DND-41 (cell line): ENCODE data around the gene PRPF38A.

Source experiments
- ATAC-seq: fragments of 200-7000 bp; cut with Tn5 transposase; 3 replicates; pipeline ENCODE4 v1.9.1; 2021; ENCODE audit warnings: low read depth; ENCODE audit not compliant: insufficient read depth
- DNase-seq: peaks from one replicate; pipeline ENCODE4 v3.0.0-alpha.2; 2020
- H2AFZ ChIP-seq: 2 replicates; pipeline ENCODE4 v1.6.0; 2012; ENCODE audit warnings: low read depth, low read length
- H3K27ac ChIP-seq: 2 replicates; pipeline ENCODE4 v1.5.1; 2012; ENCODE audit warnings: low read length, inconsistent platforms
- H3K27me3 ChIP-seq: fragments of 200-600 bp; sonication (generic); 2 replicates; pipeline ENCODE4 v1.6.0; 2012; ENCODE audit warnings: low read length, mild to moderate bottlenecking, inconsistent platforms; ENCODE audit not compliant: insufficient read depth, poor library complexity
- H3K36me3 ChIP-seq: 2 replicates; pipeline ENCODE4 v1.5.1; 2012; ENCODE audit warnings: low read length, inconsistent platforms; ENCODE audit not compliant: insufficient read depth
- H3K4me1 ChIP-seq: 2 replicates; pipeline ENCODE4 v1.5.1; 2012; ENCODE audit warnings: mild to moderate bottlenecking, low read length; ENCODE audit not compliant: insufficient read depth
- H3K4me2 ChIP-seq: 2 replicates; pipeline ENCODE4 v1.6.0; 2012; ENCODE audit warnings: mild to moderate bottlenecking, moderate library complexity, low read length, inconsistent platforms; ENCODE audit not compliant: insufficient read depth
- H3K4me3 ChIP-seq, 2 experiments: fragments of 200-600 bp in 1 of 2; shearing (Covaris generic) in 1 of 2; 2 replicates each; pipeline ENCODE4 v1.5.1; 2012 to 2016; ENCODE audit warnings: inconsistent platforms in 2 of 2, low read length in 2 of 2, mild to moderate bottlenecking in 2 of 2, low read depth in 1 of 2, moderate library complexity in 1 of 2
- H3K79me2 ChIP-seq: 2 replicates; pipeline ENCODE4 v1.6.0; 2012; ENCODE audit warnings: low read length, inconsistent platforms; ENCODE audit not compliant: insufficient read depth
- H3K9ac ChIP-seq: 2 replicates; pipeline ENCODE4 v1.6.0; 2012; ENCODE audit warnings: low read depth, mild to moderate bottlenecking, inconsistent platforms, low read length, moderate library complexity
- H3K9me3 ChIP-seq: 2 replicates; pipeline ENCODE4 v1.5.1; 2012; ENCODE audit warnings: low read length, moderate library complexity, mild to moderate bottlenecking, inconsistent platforms; ENCODE audit not compliant: insufficient read depth, severe bottlenecking
- H4K20me1 ChIP-seq: 2 replicates; pipeline ENCODE4 v1.6.0; 2012; ENCODE audit warnings: low read length; ENCODE audit not compliant: insufficient read depth
- EZH2 ChIP-seq: IDR thresholded peaks from 3 replicates; pipeline ENCODE4 v1.6.1; 2012; ENCODE audit warnings: borderline replicate concordance, low read depth, mild to moderate bottlenecking, moderate library complexity, low read length, inconsistent platforms; ENCODE audit not compliant: severe bottlenecking
- TF ChIP-seq, protein P1 (sequence below): IDR thresholded peaks from 2 replicates; pipeline ENCODE4 v1.5.1; 2012; ENCODE audit warnings: borderline replicate concordance, low read length, moderate library complexity, mild to moderate bottlenecking; ENCODE audit not compliant: poor library complexity, severe bottlenecking; ENCODE audit errors: extremely low read depth

Gene PRPF38A

DNA sequence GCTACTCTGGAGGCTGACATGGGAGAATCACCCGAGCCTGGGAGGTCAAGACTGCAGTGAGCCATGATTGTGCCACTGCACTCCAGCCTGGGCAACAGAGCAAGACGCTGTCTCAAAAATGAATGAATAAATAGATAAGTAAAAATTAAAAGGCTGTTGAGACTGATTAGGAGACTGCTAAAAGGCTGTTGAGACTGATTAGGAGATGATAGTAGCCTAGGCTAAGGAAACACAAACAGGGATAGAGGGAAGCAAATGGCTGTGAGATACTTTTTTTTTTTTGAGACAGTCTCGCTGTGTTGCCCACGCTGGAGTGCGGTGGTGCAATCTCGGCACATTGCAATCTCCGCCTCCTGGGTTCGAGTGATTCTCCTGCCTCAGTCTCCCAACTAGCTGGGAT, 28.4 kb downstream of the PRPF38A start:
- ATAC-seq, result no peak
- peaks cover 74% of the 10 kb centered on the region for H3K36me3 ChIP-seq

DNA sequence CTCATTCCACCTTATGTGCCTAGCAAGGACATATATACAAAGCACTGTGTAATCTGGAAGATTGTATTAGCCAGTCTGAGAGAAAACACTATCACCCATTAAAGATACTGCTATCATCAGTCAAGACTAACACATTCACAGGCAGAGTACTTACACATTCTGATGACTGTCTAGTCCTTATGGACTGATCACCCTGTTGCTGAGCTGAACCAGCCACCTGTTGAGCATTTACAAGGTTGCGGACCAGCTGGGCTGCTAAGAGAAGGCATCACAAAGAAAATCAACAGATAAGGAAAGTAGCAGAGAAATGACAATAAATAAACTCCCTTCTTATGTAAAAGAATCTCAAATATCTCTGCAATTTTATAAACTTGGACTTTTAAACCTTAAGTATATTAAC, 30.8 kb downstream of the PRPF38A start:
- ATAC-seq (no peak), DNase-seq (no peak)
- H3K4me1 ChIP-seq, result no peaks in the 10 kb centered on the region
- peaks cover 89% of the 10 kb centered on the region for H3K36me3 ChIP-seq
- no peaks in the 10 kb centered on the region for H3K79me2 ChIP-seq
- H3K27ac ChIP-seq, result no peak overlapping the region
- no peaks in the 10 kb centered on the region for H4K20me1 ChIP-seq
- no peak overlapping the region for H2AFZ ChIP-seq
- H3K9me3 ChIP-seq, result no peaks in the 10 kb centered on the region
- H3K4me3 ChIP-seq, result no peak overlapping the region
- no peaks in the 10 kb centered on the region for H3K27me3 ChIP-seq
- TF ChIP-seq, protein P1, sequence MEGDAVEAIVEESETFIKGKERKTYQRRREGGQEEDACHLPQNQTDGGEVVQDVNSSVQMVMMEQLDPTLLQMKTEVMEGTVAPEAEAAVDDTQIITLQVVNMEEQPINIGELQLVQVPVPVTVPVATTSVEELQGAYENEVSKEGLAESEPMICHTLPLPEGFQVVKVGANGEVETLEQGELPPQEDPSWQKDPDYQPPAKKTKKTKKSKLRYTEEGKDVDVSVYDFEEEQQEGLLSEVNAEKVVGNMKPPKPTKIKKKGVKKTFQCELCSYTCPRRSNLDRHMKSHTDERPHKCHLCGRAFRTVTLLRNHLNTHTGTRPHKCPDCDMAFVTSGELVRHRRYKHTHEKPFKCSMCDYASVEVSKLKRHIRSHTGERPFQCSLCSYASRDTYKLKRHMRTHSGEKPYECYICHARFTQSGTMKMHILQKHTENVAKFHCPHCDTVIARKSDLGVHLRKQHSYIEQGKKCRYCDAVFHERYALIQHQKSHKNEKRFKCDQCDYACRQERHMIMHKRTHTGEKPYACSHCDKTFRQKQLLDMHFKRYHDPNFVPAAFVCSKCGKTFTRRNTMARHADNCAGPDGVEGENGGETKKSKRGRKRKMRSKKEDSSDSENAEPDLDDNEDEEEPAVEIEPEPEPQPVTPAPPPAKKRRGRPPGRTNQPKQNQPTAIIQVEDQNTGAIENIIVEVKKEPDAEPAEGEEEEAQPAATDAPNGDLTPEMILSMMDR, result no peak
- no peak for TF ChIP-seq EZH2
- H3K9ac ChIP-seq, result no peak overlapping the region
- no peak overlapping the region for H3K4me2 ChIP-seq

More for the DNA sequence above, 28.4 kb downstream of the PRPF38A start:
- Histone ChIP-seq H2AFZ (no peak overlapping the region), H3K27ac (no peak overlapping the region), H3K27me3 (no peaks in the 10 kb centered on the region), H4K20me1 (no peaks in the 10 kb centered on the region), H3K4me3 (no peak overlapping the region), H3K4me1 (no peaks in the 10 kb centered on the region), H3K9ac (no peak overlapping the region), H3K79me2 (no peaks in the 10 kb centered on the region), H3K9me3 (no peaks in the 10 kb centered on the region), H3K4me2 (no peak overlapping the region)
- DNase-seq, result no peak
- TF ChIP-seq, protein P1, result no peak
- TF ChIP-seq EZH2, result no peak

DNA sequence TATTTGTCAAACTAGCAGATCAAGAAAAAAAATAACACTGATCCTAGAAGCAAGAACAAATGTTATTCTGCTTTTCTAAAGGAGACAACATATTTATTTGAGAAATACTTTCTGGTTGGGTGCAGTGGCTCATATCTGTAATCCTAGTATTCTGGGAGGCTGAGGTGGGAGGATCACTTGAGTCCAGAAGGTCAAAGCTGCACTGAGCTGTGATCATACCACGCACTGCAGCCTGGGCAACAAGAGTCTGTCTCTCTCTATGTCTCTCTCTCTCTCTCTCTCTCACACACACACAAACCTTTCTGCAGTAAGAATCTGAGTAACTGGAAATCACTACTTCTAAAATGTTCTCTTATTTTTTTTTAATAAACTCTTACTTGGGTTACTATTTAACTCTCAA, 31.2 kb downstream of the PRPF38A start:
- DNase-seq (no peak), ATAC-seq (no peak)
- Histone ChIP-seq H3K79me2 (no peaks in the 10 kb centered on the region), H3K9ac (no peak overlapping the region), H3K36me3 (peaks cover 88% of the 10 kb centered on the region), H3K27ac (no peak overlapping the region), H3K4me2 (no peak overlapping the region), H3K27me3 (no peaks in the 10 kb centered on the region), H2AFZ (no peak overlapping the region), H3K9me3 (no peaks in the 10 kb centered on the region), H4K20me1 (no peaks in the 10 kb centered on the region), H3K4me3 (no peak overlapping the region), H3K4me1 (no peaks in the 10 kb centered on the region)
- no peak for TF ChIP-seq EZH2
- TF ChIP-seq, protein P1, result no peak

DNA sequence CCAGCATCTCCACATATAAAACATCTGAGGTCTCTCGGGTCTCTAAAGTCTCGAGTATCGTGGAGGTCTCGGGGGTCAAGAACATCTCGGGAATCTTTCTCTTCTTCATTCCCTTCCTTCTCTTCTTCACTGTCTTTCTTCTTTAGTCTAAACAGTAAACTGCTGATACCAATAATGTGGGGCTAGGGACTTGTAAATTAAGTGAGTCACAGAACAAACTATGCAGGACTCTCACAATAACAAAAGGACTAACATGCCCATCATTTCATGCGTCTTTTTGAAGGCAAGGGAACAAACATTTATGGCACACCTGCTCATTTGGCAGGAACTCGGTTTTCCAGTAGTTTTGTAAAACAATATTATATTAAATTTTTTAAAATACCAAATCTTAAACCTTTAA, 32.4 kb downstream of the PRPF38A start:
- Histone ChIP-seq H3K4me2 (no peak overlapping the region), H3K36me3 (peaks cover 86% of the 10 kb centered on the region), H3K9ac (no peak overlapping the region), H4K20me1 (no peaks in the 10 kb centered on the region), H2AFZ (no peak overlapping the region), H3K27ac (no peak overlapping the region), H3K27me3 (no peaks in the 10 kb centered on the region), H3K79me2 (no peaks in the 10 kb centered on the region), H3K4me1 (no peaks in the 10 kb centered on the region), H3K4me3 (no peak overlapping the region), H3K9me3 (no peaks in the 10 kb centered on the region)
- DNase-seq (no peak), ATAC-seq (no peak)
- TF ChIP-seq, protein P1, result no peak
- no peak for TF ChIP-seq EZH2
